OCI-LY3 (cell line): ENCODE results near the gene UBE2G2.

Experiments
- CTCF ChIP-seq: fragments of 200-600, 300-600 bp; sonication (generic); IDR thresholded peaks from 2 replicates; pipeline ENCODE4 v1.5.1; 2014; ENCODE audit warnings: antibody characterized with exemption, low read length, low read depth
- EZH2phosphoT487 ChIP-seq: fragments of 200-600 bp; shearing (Covaris generic); IDR thresholded peaks from 2 replicates; pipeline ENCODE4 v1.6.1; 2018; ENCODE audit warnings: antibody characterized with exemption, mixed run types, low read depth

GRCh38 chr21:44751799-44752636 is 49.6 kb downstream of the UBE2G2 start:
- TF ChIP-seq CTCF = no peak
- TF ChIP-seq EZH2phosphoT487 = no peak
